SU-DHL-6 (cell line): ENCODE results near the gene CCDC85C.

Experiments
- H2AFZ ChIP-seq: fragments of 200-600 bp; sonication (generic); 2 replicates; pipeline ENCODE4 v1.6.1; 2014; ENCODE audit warnings: low read depth, mild to moderate bottlenecking, moderate library complexity, mixed read lengths, antibody characterized with exemption, low read length; ENCODE audit not compliant: severe bottlenecking
- H3F3A ChIP-seq: fragments of 200-600 bp; shearing (Covaris generic); 2 replicates; pipeline ENCODE4 v1.6.0; 2016; ENCODE audit warnings: antibody characterized with exemption, mild to moderate bottlenecking; ENCODE audit not compliant: insufficient read depth
- H3K27ac ChIP-seq: fragments of 200-600 bp; sonication (generic); 2 replicates; pipeline ENCODE4 v1.5.1; 2016; ENCODE audit warnings: low read depth, mild to moderate bottlenecking, low read length, moderate library complexity, mixed read lengths
- H3K27me3 ChIP-seq: fragments of 200-600 bp; sonication (generic), shearing (Covaris generic); 2 replicates; pipeline ENCODE4 v1.6.0; 2014; ENCODE audit warnings: mild to moderate bottlenecking, low read length
- H3K36me3 ChIP-seq: fragments of 200-600 bp; sonication (generic); 2 replicates; pipeline ENCODE4 v1.6.1; 2014; ENCODE audit warnings: mild to moderate bottlenecking, low read length, mixed read lengths
- H3K4me2 ChIP-seq: fragments of 300-600, 200-600 bp; shearing (Covaris generic), sonication (generic); 2 replicates; pipeline ENCODE4 v1.6.0; 2014; ENCODE audit warnings: low read length, low read depth, mild to moderate bottlenecking; ENCODE audit not compliant: poor library complexity, severe bottlenecking
- H3K4me3 ChIP-seq: fragments of 200-600 bp; sonication (generic); 2 replicates; pipeline ENCODE4 v1.5.1; 2014; ENCODE audit warnings: antibody characterized with exemption, low read length, mild to moderate bottlenecking, mixed read lengths; ENCODE audit not compliant: insufficient read depth, poor library complexity, severe bottlenecking
- H3K79me2 ChIP-seq: fragments of 200-600 bp; sonication (generic); 2 replicates; pipeline ENCODE4 v1.6.1; 2014; ENCODE audit warnings: mild to moderate bottlenecking, low read length, moderate library complexity; ENCODE audit not compliant: insufficient read depth
- H3K9ac ChIP-seq: fragments of 200-600 bp; sonication (generic); 2 replicates; pipeline ENCODE4 v1.7.0; 2014; ENCODE audit warnings: mild to moderate bottlenecking, low read length
- H3K9me2 ChIP-seq: fragments of 200-600 bp; sonication (generic); replicated peaks from 2 replicates; pipeline ENCODE4 v1.6.1; 2014; ENCODE audit warnings: low read length; ENCODE audit not compliant: insufficient read depth
- H3K9me3 ChIP-seq: fragments of 200-600 bp; sonication (generic); 2 replicates; pipeline ENCODE4 v1.6.1; 2014; ENCODE audit warnings: low read length, mixed read lengths; ENCODE audit not compliant: insufficient read depth
- H4K20me1 ChIP-seq: fragments of 200-600 bp; sonication (generic); 2 replicates; pipeline ENCODE4 v1.6.1; 2014; ENCODE audit warnings: low read depth, mild to moderate bottlenecking, antibody characterized with exemption, low read length, moderate library complexity, mixed read lengths
- CTCF ChIP-seq: fragments of 200-600 bp; sonication (generic); IDR thresholded peaks from one replicate; pipeline ENCODE4 v1.5.1; 2017; ENCODE audit warnings: antibody characterized with exemption, mild to moderate bottlenecking, low read length, moderate library complexity; ENCODE audit not compliant: insufficient read depth, poor library complexity, severe bottlenecking
- EZH2phosphoT487 ChIP-seq: fragments of 200-600 bp; sonication (generic), shearing (Covaris generic); conservative IDR thresholded peaks from 2 replicates; pipeline ENCODE4 v1.6.1; 2018; ENCODE audit warnings: mild to moderate bottlenecking, antibody characterized with exemption, low read length, moderate library complexity, mixed read lengths

The CCDC85C gene

GRCh38 chr14:99647411-99647810 is 43.4 kb upstream of the CCDC85C start:
- no peak overlapping the region for H3K27ac ChIP-seq
- H3K79me2 ChIP-seq = no peaks in the 10 kb centered on the region
- H3K4me2 ChIP-seq = no peak overlapping the region
- no peaks in the 10 kb centered on the region for H3K9me2 ChIP-seq
- no peaks in the 10 kb centered on the region for H3K27me3 ChIP-seq
- H3K36me3 ChIP-seq = no peaks in the 10 kb centered on the region
- TF ChIP-seq EZH2phosphoT487 (no peak), CTCF (no peak)
- no peaks in the 10 kb centered on the region for H3K9me3 ChIP-seq
- H3F3A ChIP-seq = no peaks in the 10 kb centered on the region
- H4K20me1 ChIP-seq = no peaks in the 10 kb centered on the region
- H2AFZ ChIP-seq = no peak overlapping the region
- no peak overlapping the region for H3K9ac ChIP-seq
- H3K4me3 ChIP-seq = no peak overlapping the region

DNA sequence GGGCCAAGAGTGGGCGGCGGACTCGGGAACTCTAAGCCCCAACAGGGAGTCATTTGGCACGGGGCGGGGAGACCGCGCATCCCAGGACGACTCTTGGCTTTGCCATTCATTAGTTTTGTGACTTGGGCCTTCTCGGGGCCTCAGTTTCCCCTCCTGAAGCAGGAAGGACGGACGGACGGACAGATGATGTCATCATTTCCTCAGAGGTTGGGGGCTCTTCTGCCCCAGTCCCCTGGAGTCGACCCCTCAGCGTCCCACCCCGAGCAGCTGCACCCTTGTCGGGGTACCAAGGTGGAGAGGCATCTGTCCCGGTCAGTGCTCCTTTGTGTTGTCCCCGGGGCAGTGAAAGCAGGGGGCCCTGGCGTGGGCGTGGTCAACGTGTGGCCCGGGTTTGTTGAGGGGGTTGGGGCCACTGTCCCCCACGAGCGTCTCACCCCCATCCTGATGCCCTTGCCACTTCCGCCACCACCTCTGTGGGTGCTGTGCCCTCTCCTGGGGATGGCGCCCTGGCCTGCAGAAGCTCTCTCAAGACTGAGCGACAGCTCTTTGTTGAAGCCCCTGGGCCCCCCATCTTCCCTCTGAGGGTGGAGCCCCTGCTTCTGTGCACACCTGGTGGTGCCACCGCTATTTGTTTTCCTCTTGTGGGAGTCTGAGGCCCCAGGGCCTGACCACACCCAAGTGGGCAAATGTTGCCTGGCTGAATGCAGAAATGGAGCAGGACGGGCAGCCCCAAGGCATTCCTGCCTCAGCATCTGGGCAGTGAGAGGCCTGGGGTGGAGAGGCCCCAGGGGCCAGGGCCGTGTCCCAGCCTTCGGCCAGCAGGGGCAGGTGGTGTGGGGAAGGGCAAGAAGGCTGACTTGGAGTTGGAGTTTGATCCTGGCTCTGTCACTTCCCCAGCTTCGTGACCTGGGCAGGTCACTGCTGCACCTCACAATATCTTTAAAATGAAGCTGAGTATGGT is 41.8 kb upstream of the CCDC85C start:
- Histone ChIP-seq H3K79me2 (no peaks in the 10 kb centered on the region), H3K27me3 (no peaks in the 10 kb centered on the region), H3F3A (no peaks in the 10 kb centered on the region), H4K20me1 (no peaks in the 10 kb centered on the region), H3K9me3 (no peaks in the 10 kb centered on the region), H2AFZ (no peak overlapping the region), H3K4me3 (no peak overlapping the region), H3K4me2 (no peak overlapping the region), H3K36me3 (no peaks in the 10 kb centered on the region), H3K9me2 (no peaks in the 10 kb centered on the region), H3K9ac (no peak overlapping the region), H3K27ac (no peak overlapping the region)
- TF ChIP-seq CTCF = no peak
- no peak for TF ChIP-seq EZH2phosphoT487

- Histone ChIP-seq H3K36me3 (no peaks in the 10 kb centered on the region), H3K4me2 (no peak within 1 kb of the TSS), H3K4me3 (no peak within 1 kb of the TSS), H3F3A (no peaks in the 10 kb centered on the region), H3K27ac (no peak within 1 kb of the TSS), H3K9me3 (no peaks in the 10 kb centered on the region), H3K9me2 (no peaks in the 10 kb centered on the region), H3K79me2 (no peaks in the 10 kb centered on the region), H2AFZ (no peak within 1 kb of the TSS), H3K9ac (no peak within 1 kb of the TSS), H4K20me1 (no peaks in the 10 kb centered on the region), H3K27me3 (no peaks in the 10 kb centered on the region)
- TF ChIP-seq CTCF (no peak), EZH2phosphoT487 (no peak)
These were observed 40.9 kb upstream of the CCDC85C start, which contains the start of gene HHIPL1 for GRCh38 chr14:99644723-99645544. Gene HHIPL1, plus strand, starts transcription at chr14:99645129. Its CDS starts 79 bp downstream, at chr14:99645208.
